Trophoblast cell (in vitro differentiated cells and primary cell): ENCODE results near the gene MEF2C.

Source experiments
- DNase-seq, 2 donors: peaks; one replicate each; pipeline ENCODE4 v3.0.0-alpha.2; 2016
- H2AFZ ChIP-seq: 2 replicates; pipeline ENCODE4 v1.6.1; 2013; ENCODE audit warnings: low read length, moderate library complexity, mild to moderate bottlenecking; ENCODE audit not compliant: insufficient read depth, poor library complexity
- H2AK5ac ChIP-seq: 2 replicates; pipeline ENCODE4 v1.6.1; 2013; ENCODE audit warnings: mild to moderate bottlenecking, low read length
- H2BK120ac ChIP-seq: 2 replicates; pipeline ENCODE4 v1.6.1; 2013; ENCODE audit warnings: low read length, mild to moderate bottlenecking, moderate library complexity; ENCODE audit not compliant: insufficient read depth, poor library complexity
- H2BK12ac ChIP-seq: 2 replicates; pipeline ENCODE4 v1.6.1; 2013; ENCODE audit warnings: mild to moderate bottlenecking, low read length, moderate library complexity
- H2BK5ac ChIP-seq: 2 replicates; pipeline ENCODE4 v1.6.1; 2013; ENCODE audit warnings: low read length, low read depth, moderate library complexity, mild to moderate bottlenecking; ENCODE audit not compliant: poor library complexity
- H3K14ac ChIP-seq: 2 replicates; pipeline ENCODE4 v1.6.1; 2013; ENCODE audit warnings: mild to moderate bottlenecking, low read length
- H3K18ac ChIP-seq: 2 replicates; pipeline ENCODE4 v1.6.1; 2013; ENCODE audit warnings: mild to moderate bottlenecking, low read length
- H3K23ac ChIP-seq: 2 replicates; pipeline ENCODE4 v1.6.1; 2013; ENCODE audit warnings: low read length
- H3K27ac ChIP-seq: 2 replicates; pipeline ENCODE4 v1.5.1; 2013; ENCODE audit warnings: low read depth, mild to moderate bottlenecking, inconsistent platforms, low read length, moderate library complexity
- H3K27me3 ChIP-seq: 2 replicates; pipeline ENCODE4 v1.6.1; 2013; ENCODE audit warnings: inconsistent platforms, mild to moderate bottlenecking, low read length, moderate library complexity; ENCODE audit not compliant: insufficient read depth
- H3K36me3 ChIP-seq, 2 experiments: 1 replicate in 1 of 2; 2 replicates in 1 of 2; pipeline ENCODE4 v1.6.1; 2013; ENCODE audit warnings: low read length in 2 of 2, mild to moderate bottlenecking in 2 of 2, moderate library complexity in 1 of 2; ENCODE audit not compliant: insufficient read depth in 2 of 2, control insufficient read depth in 1 of 2
- H3K4ac ChIP-seq: 2 replicates; pipeline ENCODE4 v1.6.1; 2013; ENCODE audit warnings: low read depth, mild to moderate bottlenecking, low read length, moderate library complexity
- H3K4me1 ChIP-seq, 2 experiments: 1 replicate in 1 of 2; 2 replicates in 1 of 2; pipeline ENCODE4 v1.6.1; 2013; ENCODE audit warnings: low read length in 2 of 2, mild to moderate bottlenecking in 2 of 2, moderate library complexity in 1 of 2; ENCODE audit not compliant: insufficient read depth in 2 of 2, control insufficient read depth in 1 of 2
- H3K4me2 ChIP-seq: 2 replicates; pipeline ENCODE4 v1.6.1; 2013; ENCODE audit warnings: inconsistent platforms, mild to moderate bottlenecking, low read length, moderate library complexity
- H3K4me3 ChIP-seq: 2 replicates; pipeline ENCODE4 v1.5.1; 2013; ENCODE audit warnings: mild to moderate bottlenecking, low read depth, low read length, inconsistent platforms
- H3K79me1 ChIP-seq: one replicate; pipeline ENCODE4 v1.6.1; 2013; ENCODE audit warnings: low read length
- H3K79me2 ChIP-seq: 2 replicates; pipeline ENCODE4 v1.6.1; 2013; ENCODE audit warnings: low read length, mild to moderate bottlenecking; ENCODE audit not compliant: control insufficient read depth, insufficient read depth, poor library complexity
- H3K9ac ChIP-seq: 2 replicates; pipeline ENCODE4 v1.6.1; 2013; ENCODE audit warnings: mild to moderate bottlenecking, low read length
- H3K9me3 ChIP-seq: 2 replicates; pipeline ENCODE4 v1.6.1; 2013; ENCODE audit warnings: low read depth, mild to moderate bottlenecking, control low read depth, inconsistent platforms, low read length; ENCODE audit not compliant: insufficient read depth
- H4K12ac ChIP-seq: 2 replicates; pipeline ENCODE4 v1.6.1; 2013; ENCODE audit warnings: low read depth, mild to moderate bottlenecking, low read length, moderate library complexity
- H4K8ac ChIP-seq: 2 replicates; pipeline ENCODE4 v1.6.1; 2013; ENCODE audit warnings: low read depth, mild to moderate bottlenecking, low read length, moderate library complexity
- H4K91ac ChIP-seq: one replicate; pipeline ENCODE4 v1.6.1; 2013; ENCODE audit warnings: low read depth, mild to moderate bottlenecking, low read length, moderate library complexity
- WGBS: extraction: QIAGEN DNeasy Blood & Tissue Kit; methylation state at CpG from one replicate; pipeline ENCODE4 v1.1.7; 2013; ENCODE audit warnings: missing lambda C conversion rate; ENCODE audit not compliant: insufficient read length, insufficient coverage; ENCODE audit errors: extremely low coverage; 5-methylcytosine and 5-hydroxymethylcytosine counted together

Gene MEF2C

DNA sequence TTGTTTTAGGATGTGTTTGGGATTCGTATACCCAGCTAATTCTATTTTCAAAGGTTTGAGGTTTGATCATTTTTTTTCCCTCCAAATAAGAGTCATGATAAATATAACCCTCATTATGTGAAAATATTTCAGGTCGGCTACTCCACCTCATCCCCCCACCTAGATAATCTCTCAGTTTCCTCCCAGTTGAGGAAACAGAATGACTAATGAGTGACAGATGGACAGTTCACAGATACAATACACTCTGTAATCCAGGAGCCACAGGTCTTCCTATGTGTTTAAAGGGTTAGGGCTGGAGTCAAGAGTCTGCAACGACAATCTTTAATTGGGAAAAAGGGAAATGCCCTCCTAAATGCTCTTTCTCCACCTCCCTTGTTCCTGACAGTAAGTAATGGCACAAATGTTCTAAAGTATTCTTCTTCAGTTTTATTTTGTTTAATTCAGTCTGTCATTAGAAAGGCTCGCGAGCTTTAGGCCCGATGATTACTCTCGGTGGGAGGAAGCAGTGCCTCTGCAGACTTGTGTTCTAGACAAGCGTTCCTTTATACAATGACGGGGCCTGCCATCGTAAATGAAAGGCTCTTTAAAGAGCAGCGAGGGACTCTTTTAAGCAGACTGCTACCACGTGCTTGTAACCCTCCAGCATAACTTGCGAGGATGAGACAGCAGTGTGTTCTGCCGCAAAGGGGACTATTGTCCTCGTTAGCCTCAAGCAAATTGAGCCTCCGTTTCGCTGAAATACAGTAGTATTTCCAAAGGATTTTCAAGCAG lies 69.0 kb downstream of the MEF2C start:
- no peaks in the 10 kb centered on the region for H3K36me3 ChIP-seq
- no peak overlapping the region for H3K14ac ChIP-seq
- no peak overlapping the region for H3K9ac ChIP-seq
- H2AK5ac ChIP-seq: no peak overlapping the region
- H3K9me3 ChIP-seq: no peaks in the 10 kb centered on the region
- no peak overlapping the region for H2BK12ac ChIP-seq
- H2BK120ac ChIP-seq: no peak overlapping the region
- H2BK5ac ChIP-seq: no peak overlapping the region
- H4K91ac ChIP-seq: no peak overlapping the region
- H3K79me2 ChIP-seq: no peaks in the 10 kb centered on the region
- DNase-seq: no peak
- no peak overlapping the region for H3K27ac ChIP-seq
- H3K4me3 ChIP-seq: no peak overlapping the region
- no peak overlapping the region for H3K18ac ChIP-seq
- H4K8ac ChIP-seq: no peak overlapping the region
- H3K4ac ChIP-seq: no peak overlapping the region
- no peak overlapping the region for H3K4me2 ChIP-seq
- WGBS: no CpG with 5 or more reads among the region's 17 CpGs
- H3K23ac ChIP-seq: no peak overlapping the region
- H4K12ac ChIP-seq: no peak overlapping the region
- H3K79me1 ChIP-seq: no peaks in the 10 kb centered on the region
- no peak overlapping the region for H2AFZ ChIP-seq
- no peaks in the 10 kb centered on the region for H3K27me3 ChIP-seq
- H3K4me1 ChIP-seq: peaks cover 3 to 5% of the 10 kb centered on the region in 2 experiments

DNA sequence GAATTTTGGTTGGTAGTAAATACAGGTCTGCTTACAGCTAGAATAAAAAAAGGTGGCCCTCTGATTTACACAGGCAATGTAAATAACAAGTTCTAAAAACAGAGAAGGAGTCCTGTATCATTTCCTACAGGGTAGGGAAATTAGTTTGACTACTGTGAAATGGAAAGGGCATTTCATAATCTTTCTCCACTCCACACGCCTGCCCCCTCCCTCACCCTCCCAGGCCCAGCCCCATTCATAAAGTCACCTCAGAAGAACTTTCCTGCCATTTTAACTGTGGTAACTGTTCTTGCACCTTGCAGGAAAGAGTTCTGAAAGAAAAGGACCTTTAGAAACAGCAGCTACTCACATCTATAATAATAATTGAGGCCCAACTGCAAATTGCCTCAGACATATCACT lies 69.7 kb downstream of the MEF2C start:
- Histone ChIP-seq H2BK120ac (no peak overlapping the region), H2AFZ (no peak overlapping the region), H3K4me2 (no peak overlapping the region), H3K79me1 (no peaks in the 10 kb centered on the region), H3K27me3 (no peaks in the 10 kb centered on the region), H2BK5ac (no peak overlapping the region), H4K12ac (no peak overlapping the region), H3K4me3 (no peak overlapping the region), H4K8ac (no peak overlapping the region), H3K23ac (no peak overlapping the region), H3K14ac (no peak overlapping the region), H3K9me3 (no peaks in the 10 kb centered on the region), H4K91ac (no peak overlapping the region), H3K79me2 (no peaks in the 10 kb centered on the region), H3K4me1 (peaks cover 3 to 5% of the 10 kb centered on the region in 2 experiments), H3K36me3 (no peaks in the 10 kb centered on the region), H3K18ac (no peak overlapping the region), H2AK5ac (no peak overlapping the region), H3K27ac (no peak overlapping the region), H3K4ac (no peak overlapping the region), H2BK12ac (no peak overlapping the region), H3K9ac (no peak overlapping the region)
- WGBS: no CpG with 5 or more reads among the region's 1 CpG
- no peak for DNase-seq

DNA sequence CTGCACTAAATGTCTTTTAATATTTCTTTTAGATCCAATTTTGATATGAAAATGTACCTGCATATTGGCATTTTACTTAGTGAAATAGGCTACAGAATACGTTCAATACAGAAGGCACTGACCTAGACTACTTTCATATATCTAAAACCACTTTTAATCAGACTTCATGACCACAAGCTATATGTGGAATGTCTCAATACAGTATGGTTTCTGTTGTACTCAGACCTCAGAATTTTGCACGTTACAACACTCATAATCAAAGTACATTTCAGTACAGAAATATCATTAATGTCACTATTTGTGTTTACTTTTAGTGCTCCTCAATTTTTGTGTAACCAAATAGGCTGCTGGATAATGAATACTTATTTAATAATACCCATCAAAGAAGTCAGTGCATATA lies 74.8 kb downstream of the MEF2C start:
- no peak overlapping the region for H3K9ac ChIP-seq
- H4K12ac ChIP-seq: no peak overlapping the region
- H2BK5ac ChIP-seq: no peak overlapping the region
- H3K36me3 ChIP-seq: peaks cover 0 to 2% of the 10 kb centered on the region in 2 experiments
- H3K23ac ChIP-seq: no peak overlapping the region
- H3K4me3 ChIP-seq: no peak overlapping the region
- H3K27me3 ChIP-seq: no peaks in the 10 kb centered on the region
- no peak overlapping the region for H2AFZ ChIP-seq
- no peak overlapping the region for H3K14ac ChIP-seq
- H2AK5ac ChIP-seq: no peak overlapping the region
- no peak overlapping the region for H3K18ac ChIP-seq
- H3K79me1 ChIP-seq: no peaks in the 10 kb centered on the region
- no peaks in the 10 kb centered on the region for H3K9me3 ChIP-seq
- no peak overlapping the region for H4K91ac ChIP-seq
- no peaks in the 10 kb centered on the region for H3K79me2 ChIP-seq
- no peak overlapping the region for H3K27ac ChIP-seq
- DNase-seq: no peak
- no peak overlapping the region for H2BK12ac ChIP-seq
- no peak overlapping the region for H3K4ac ChIP-seq
- WGBS: no CpG with 5 or more reads among the region's 2 CpGs
- H4K8ac ChIP-seq: no peak overlapping the region
- no peak overlapping the region for H2BK120ac ChIP-seq
- H3K4me1 ChIP-seq: no peaks in the 10 kb centered on the region
- H3K4me2 ChIP-seq: no peak overlapping the region

DNA sequence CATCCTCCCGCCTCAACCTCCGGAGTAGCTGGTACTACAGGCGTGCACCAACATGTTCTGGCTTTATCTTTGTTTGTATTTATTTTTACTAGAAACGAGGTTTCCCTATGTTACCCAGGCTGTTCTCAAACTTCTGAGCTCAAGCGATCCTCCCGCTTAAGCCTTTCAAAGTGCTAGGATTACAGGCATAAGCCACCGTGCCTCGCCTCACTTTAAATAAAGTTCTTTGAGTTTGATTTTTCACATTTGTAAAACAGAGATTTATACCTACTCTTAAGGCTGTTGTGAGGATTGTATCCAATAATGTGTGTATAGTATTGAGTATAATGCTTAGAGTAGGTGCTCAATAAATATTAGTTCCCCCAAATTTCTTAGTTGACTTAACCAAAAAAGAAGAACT lies 75.7 kb downstream of the MEF2C start:
- Histone ChIP-seq H4K91ac (no peak overlapping the region), H4K12ac (no peak overlapping the region), H3K36me3 (peaks cover 0 to 2% of the 10 kb centered on the region in 2 experiments), H3K9ac (no peak overlapping the region), H3K27me3 (no peaks in the 10 kb centered on the region), H3K79me1 (no peaks in the 10 kb centered on the region), H2BK5ac (no peak overlapping the region), H3K4ac (no peak overlapping the region), H2AFZ (no peak overlapping the region), H3K18ac (no peak overlapping the region), H3K23ac (no peak overlapping the region), H2BK120ac (no peak overlapping the region), H3K79me2 (no peaks in the 10 kb centered on the region), H3K14ac (no peak overlapping the region), H3K27ac (no peak overlapping the region), H3K4me1 (no peaks in the 10 kb centered on the region), H3K4me3 (no peak overlapping the region), H4K8ac (no peak overlapping the region), H3K4me2 (no peak overlapping the region), H2AK5ac (no peak overlapping the region), H3K9me3 (no peaks in the 10 kb centered on the region), H2BK12ac (no peak overlapping the region)
- no CpG with 5 or more reads among the region's 8 CpGs for WGBS
- no peak for DNase-seq
